ENCODE measurements around the gene AMER3.

GRCh38 chr2:130735200-130735599 is 20.1 kb upstream of the AMER3 start:
- TF ChIP-seq CTCF (conservative IDR thresholded peaks at IDR 0.05; ENCODE audit: low read depth, low read length), result no peak
- no peak for TF ChIP-seq EZH2 (IDR thresholded peaks at IDR 0.05; ENCODE audit: borderline replicate concordance, low read depth, low read length, poor library complexity, severe bottlenecking)
